ENCODE data around the gene PCDHGB1.
"Not testable (repeated sequence)": the region's sequence is repeated elsewhere in the genome, so short reads cannot be mapped to it uniquely, and the experiment has no call there.

PCDHGB1 gene

GRCh38 chr5:141346017-141346416 lies 3.9 kb upstream of the PCDHGB1 start:
- not testable (repeated sequence) for DNase-seq

DNA sequence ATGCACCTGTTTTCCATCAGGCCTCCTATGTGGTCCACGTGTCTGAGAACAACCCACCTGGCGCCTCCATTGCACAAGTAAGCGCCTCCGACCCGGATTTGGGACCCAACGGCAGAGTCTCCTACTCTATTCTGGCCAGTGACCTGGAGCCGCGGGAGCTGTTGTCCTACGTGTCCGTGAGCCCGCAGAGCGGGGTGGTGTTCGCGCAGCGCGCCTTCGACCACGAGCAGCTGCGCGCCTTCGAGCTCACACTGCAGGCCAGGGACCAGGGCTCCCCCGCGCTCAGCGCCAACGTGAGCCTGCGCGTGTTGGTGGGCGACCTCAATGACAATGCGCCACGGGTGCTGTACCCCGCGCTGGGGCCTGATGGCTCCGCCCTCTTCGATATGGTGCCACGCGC lies 1.7 kb downstream of the PCDHGB1 start:
- no peak for DNase-seq

- DNase-seq: no peak
These were observed 5.1 kb downstream of the PCDHGB1 start, which contains the start of gene PCDHGA4 for GRCh38 chr5:141354900-141355469. TSS of gene PCDHGA4 (plus strand) at chr5:141355021. CDS start at chr5:141355108, 87 bp downstream.

DNA sequence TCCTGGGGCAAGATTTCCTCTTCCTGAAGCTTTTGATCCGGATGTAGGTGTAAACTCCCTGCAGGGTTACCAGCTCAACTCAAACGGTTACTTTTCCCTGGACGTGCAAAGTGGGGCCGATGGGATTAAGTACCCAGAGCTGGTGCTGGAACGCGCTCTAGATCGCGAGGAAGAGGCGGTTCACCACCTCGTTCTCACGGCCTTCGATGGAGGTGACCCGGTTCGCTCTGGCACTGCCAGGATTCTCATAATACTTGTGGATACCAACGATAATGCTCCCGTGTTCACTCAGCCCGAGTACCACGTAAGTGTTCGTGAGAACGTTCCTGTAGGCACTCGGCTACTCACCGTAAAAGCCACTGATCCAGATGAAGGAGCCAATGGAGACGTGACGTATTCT lies 5.7 kb downstream of the PCDHGB1 start:
- no peak for DNase-seq

GRCh38 chr5:141356133-141356532 lies 6.2 kb downstream of the PCDHGB1 start:
- DNase-seq: no peak

DNA sequence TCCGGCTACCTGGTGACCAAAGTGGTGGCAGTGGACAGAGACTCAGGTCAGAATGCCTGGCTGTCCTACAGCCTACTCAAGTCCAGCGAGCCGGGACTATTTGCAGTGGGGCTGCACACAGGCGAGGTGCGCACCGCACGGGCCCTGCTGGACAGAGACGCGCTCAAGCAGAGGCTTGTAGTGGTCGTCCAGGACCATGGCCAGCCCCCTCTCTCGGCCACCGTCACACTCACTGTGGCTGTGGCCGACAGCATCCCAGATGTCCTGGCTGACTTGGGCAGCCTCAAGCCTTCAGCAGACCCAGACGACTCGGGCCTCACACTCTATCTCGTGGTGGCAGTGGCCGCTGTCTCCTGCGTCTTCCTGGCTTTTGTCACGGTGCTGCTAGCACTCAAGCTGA lies 7.1 kb downstream of the PCDHGB1 start:
- DNase-seq: no peak

DNA sequence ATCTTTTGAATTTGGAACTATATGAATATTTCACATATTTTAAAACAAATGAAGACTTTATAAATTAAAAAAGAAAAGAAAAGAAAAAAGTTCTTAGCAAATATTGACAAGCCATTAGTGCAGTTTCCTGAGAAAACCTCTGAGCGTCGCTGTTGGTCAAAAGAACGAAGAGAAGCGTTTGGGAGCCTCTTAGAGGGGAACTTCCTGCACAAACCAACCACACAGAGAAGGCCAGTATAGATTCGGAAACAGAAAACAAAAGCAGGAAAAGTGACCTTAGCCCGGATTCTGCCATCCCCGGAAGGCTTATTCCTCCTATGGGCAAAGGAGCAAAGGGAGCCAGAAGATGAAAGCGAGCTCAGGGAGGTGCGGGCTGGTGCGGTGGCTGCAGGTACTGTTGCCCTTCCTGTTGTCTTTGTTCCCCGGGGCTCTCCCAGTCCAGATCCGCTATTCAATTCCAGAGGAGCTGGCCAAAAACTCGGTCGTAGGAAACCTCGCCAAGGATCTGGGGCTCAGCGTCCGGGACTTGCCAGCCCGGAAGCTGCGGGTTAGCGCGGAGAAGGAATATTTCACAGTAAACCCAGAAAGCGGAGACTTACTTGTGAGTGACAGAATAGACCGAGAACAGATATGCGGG lies 10.0 kb downstream of the PCDHGB1 start, which contains the start of gene PCDHGB2:
Gene PCDHGB2 (plus strand): TSS at position 205 of the 637 bp plus-strand sequence. CDS start 142 bp downstream, at position 347.
- no peak for DNase-seq

DNA sequence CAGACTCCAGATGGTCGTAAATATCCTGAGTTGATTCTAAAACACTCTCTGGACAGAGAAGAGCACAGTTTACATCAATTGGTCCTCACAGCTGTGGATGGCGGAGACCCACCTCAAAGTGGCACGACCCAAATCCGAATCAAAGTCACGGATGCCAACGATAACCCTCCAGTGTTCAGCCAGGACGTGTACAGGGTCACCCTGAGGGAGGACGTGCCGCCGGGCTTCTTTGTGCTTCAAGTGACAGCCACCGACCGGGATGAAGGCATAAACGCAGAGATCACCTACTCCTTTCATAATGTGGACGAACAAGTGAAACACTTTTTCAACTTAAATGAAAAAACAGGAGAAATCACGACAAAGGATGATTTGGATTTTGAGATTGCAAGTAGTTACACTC lies 10.8 kb downstream of the PCDHGB1 start:
- DNase-seq: no peak

GRCh38 chr5:141362719-141363118 lies 12.8 kb downstream of the PCDHGB1 start:
- DNase-seq: no peak

- DNase-seq: no peak
These were observed 14.2 kb downstream of the PCDHGB1 start, which contains the start of gene PCDHGA5 for GRCh38 chr5:141363952-141364660. TSS of gene PCDHGA5 (plus strand) at chr5:141364162. CDS start at chr5:141364331, 169 bp downstream.

GRCh38 chr5:141366016-141366896 lies 16.4 kb downstream of the PCDHGB1 start:
- DNase-seq: no peak

- DNase-seq: no peak
These were observed 20.3 kb downstream of the PCDHGB1 start, which contains the start of gene PCDHGB3 for GRCh38 chr5:141369994-141370848. TSS of gene PCDHGB3 (plus strand) at chr5:141370242. CDS start at chr5:141370395, 153 bp downstream.

DNA sequence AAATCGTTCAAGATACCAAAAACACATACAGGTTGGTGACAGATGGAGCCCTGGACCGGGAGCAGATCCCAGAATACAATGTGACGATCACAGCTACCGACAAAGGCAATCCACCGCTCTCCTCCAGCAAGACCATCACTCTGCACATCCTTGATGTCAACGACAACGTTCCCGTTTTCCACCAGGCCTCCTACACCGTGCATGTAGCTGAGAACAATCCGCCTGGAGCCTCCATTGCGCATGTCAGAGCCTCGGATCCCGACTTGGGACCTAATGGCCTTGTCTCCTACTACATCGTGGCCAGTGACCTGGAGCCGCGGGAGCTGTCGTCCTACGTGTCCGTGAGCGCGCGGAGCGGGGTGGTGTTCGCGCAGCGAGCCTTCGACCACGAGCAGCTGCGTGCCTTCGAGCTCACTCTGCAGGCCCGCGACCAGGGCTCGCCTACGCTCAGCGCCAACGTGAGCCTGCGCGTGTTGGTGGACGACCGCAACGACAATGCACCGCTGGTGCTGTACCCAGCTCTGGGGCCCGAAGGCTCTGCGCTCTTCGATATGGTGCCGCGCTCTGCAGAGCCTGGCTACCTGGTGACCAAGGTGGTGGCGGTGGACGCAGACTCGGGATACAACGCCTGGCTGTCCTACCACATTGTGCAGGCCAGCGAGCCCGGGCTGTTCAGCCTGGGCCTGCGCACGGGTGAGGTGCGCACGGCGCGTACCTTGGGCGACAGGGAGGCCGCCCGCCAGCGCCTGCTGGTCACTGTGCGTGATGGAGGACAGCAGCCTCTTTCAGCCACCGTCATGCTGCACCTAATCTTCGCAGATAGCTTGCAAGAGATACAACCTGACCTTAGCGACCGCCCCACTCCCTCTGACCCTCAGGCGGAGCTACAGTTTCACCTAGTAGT lies 21.9 kb downstream of the PCDHGB1 start:
- DNase-seq: no peak

GRCh38 chr5:141373673-141374317 lies 23.9 kb downstream of the PCDHGB1 start, which contains the start of gene PCDHGA6:
TSS of gene PCDHGA6 (plus strand) at chr5:141373891. CDS start at chr5:141374084, 193 bp downstream.
- no peak for DNase-seq

DNA sequence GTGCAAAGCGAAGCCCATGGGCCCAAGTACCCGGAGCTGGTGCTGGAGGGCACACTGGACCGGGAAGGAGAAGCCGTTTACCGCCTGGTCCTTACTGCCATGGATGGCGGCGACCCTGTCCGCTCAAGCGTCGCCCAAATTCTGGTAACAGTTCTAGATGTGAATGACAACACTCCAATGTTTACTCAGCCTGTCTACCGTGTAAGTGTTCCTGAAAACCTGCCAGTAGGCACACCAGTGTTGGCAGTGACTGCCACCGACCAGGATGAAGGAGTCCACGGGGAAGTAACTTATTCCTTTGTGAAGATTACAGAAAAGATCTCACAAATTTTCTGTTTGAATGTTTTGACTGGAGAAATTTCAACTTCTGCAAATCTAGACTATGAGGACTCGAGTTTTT lies 24.7 kb downstream of the PCDHGB1 start:
- no peak for DNase-seq

- DNase-seq: not testable (repeated sequence)
These were observed 25.7 kb downstream of the PCDHGB1 start for GRCh38 chr5:141375444-141376155.

GRCh38 chr5:141382469-141383294 lies 32.8 kb downstream of the PCDHGB1 start, which contains the start of gene PCDHGA7:
TSS of gene PCDHGA7 (plus strand) at chr5:141382742. CDS start at chr5:141382900, 158 bp downstream.
- DNase-seq: no peak

DNA sequence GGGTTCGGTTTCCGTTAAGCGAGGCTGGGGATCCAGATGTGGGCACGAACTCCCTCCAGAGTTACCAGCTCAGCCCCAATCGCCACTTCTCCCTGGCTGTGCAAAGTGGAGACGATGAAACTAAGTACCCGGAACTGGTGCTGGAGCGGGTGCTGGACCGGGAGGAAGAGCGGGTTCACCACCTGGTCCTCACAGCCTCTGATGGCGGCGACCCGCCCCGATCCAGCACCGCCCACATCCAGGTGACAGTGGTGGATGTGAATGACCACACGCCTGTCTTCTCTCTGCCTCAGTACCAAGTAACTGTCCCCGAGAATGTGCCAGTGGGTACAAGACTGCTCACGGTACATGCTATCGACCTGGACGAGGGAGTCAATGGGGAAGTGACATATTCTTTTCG lies 33.4 kb downstream of the PCDHGB1 start:
- DNase-seq: no peak

All from hippocampal formation (tissue), 2 donors.